ENCODE results near the gene NFASC. TPM values are rescaled to one million over a fixed set of nuclear protein-coding genes. Genes with fewer than 3 reads are reported as not detected.

NFASC gene
- total and polyA plus RNA-seq, 12 donors = 4.8 to 76.7 (median 44.8) TPM

DNA sequence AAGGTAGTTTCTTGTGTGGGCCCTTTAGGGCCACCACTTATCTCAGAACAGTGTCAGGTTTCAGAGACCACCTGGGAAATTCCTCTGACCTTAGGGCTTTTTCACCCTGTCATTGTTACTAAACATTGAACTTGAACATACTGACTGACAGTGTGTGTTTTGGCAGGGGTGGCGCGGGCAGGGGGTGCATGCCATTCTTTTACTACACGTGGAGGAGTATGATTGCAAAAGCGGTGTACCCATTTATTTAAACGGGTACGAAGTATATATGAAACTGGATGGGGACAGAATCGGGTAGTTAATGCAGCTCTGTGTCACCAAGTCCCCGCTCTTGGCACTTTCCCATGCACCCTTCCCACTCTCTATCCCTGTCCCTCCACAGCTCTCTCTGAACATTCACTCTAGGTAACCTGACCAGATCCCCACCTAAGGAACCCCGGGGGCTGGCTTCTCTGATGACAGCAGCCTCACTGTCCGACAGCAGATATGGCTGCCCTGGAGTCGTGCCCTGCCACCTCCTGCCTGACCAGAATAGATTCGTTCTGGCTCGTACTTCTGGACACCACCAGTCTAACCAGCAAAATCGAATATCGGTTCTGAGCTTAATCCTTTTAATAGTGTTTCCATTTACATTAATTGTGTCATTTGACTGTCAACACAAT is 51.3 kb downstream of the NFASC start:
- TF ChIP-seq CTCF (IDR thresholded peaks at IDR 0.05) (no peak), POLR2A (IDR thresholded peaks at IDR 0.05) (no peak)
- H3K4me3 ChIP-seq = no peak overlapping the region
- no peak overlapping the region for H3K27ac ChIP-seq
- WGBS, 4 donors = 84 to 89% (median 85%) methylated on average over 15 of the region's 15 CpGs
- H3K27me3 ChIP-seq = no peaks in the 10 kb centered on the region
- no peaks in the 10 kb centered on the region for H3K36me3 ChIP-seq (replicated peaks in 1 of 2)
- intact Hi-C loops (cut with DNase I) = no loop called here
- H3K9me3 ChIP-seq (replicated peaks in 1 of 3) = no peaks in the 10 kb centered on the region
- DNase-seq = no peak
- H3K4me1 ChIP-seq (replicated peaks in 1 of 2) = peaks cover 0 to 6% of the 10 kb centered on the region in 2 donors

GRCh38 chr1:204923201-204923600 is 52.5 kb downstream of the NFASC start:
- intact Hi-C loops (cut with DNase I) = no loop called here

DNA sequence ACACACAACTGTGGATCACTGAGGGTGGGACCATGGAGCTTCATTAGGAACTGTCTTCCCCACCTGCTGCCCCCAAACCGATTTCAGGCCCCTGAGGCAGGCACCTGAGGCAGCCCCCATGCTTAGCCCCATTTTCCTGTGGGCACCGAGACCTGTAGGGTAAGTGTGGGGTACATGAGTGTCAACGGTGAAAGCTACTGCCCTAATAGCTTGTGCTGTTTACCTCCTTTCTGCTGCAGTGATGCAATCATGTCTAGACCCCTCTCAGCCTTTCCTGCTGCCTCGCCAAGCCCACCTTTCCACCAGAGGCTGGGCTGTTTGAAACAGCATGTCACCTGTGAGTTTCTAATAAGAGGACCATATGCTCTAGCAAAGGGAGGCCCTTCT is 53.0 kb downstream of the NFASC start:
- intact Hi-C loops (cut with DNase I) = no loop called here
- no peak overlapping the region for H3K4me3 ChIP-seq
- no peaks in the 10 kb centered on the region for H3K27me3 ChIP-seq
- H3K9me3 ChIP-seq (replicated peaks in 1 of 3) = no peaks in the 10 kb centered on the region
- WGBS, 4 donors = 73 to 100% (median 77%) methylated on average over 2 to 4 of the region's 4 CpGs
- peaks cover 0 to 6% of the 10 kb centered on the region in 2 donors for H3K4me1 ChIP-seq (replicated peaks in 1 of 2)
- H3K27ac ChIP-seq = no peak overlapping the region
- DNase-seq = no peak
- TF ChIP-seq POLR2A (IDR thresholded peaks at IDR 0.05) = no peak
- no peak for TF ChIP-seq CTCF (IDR thresholded peaks at IDR 0.05)
- no peaks in the 10 kb centered on the region for H3K36me3 ChIP-seq (replicated peaks in 1 of 2)

More at GRCh38 chr1:204923201-204923600, 52.5 kb downstream of the NFASC start:
- TF ChIP-seq POLR2A (IDR thresholded peaks at IDR 0.05) = no peak
- TF ChIP-seq CTCF (IDR thresholded peaks at IDR 0.05) = no peak
- Histone ChIP-seq H3K9me3 (replicated peaks in 1 of 3) (no peaks in the 10 kb centered on the region), H3K4me1 (replicated peaks in 1 of 2) (peaks cover 0 to 6% of the 10 kb centered on the region in 2 donors), H3K27me3 (no peaks in the 10 kb centered on the region), H3K36me3 (replicated peaks in 1 of 2) (no peaks in the 10 kb centered on the region), H3K4me3 (no peak overlapping the region), H3K27ac (no peak overlapping the region)
- DNase-seq = no peak
- 71 to 80% (median 78%) methylated on average over 10 of the region's 10 CpGs for WGBS, 4 donors

- H3K27me3 ChIP-seq = no peaks in the 10 kb centered on the region
- no peaks in the 10 kb centered on the region for H3K9me3 ChIP-seq (replicated peaks in 1 of 3)
- intact Hi-C loops (cut with DNase I) = no loop called here
- peaks cover 0 to 6% of the 10 kb centered on the region in 2 donors for H3K4me1 ChIP-seq (replicated peaks in 1 of 2)
- H3K4me3 ChIP-seq = no peak overlapping the region
- no peak for DNase-seq
- no peak overlapping the region for H3K27ac ChIP-seq
- no peaks in the 10 kb centered on the region for H3K36me3 ChIP-seq (replicated peaks in 1 of 2)
- WGBS, 4 donors = 58 to 70% (median 64%) methylated on average over 5 of the region's 5 CpGs
- TF ChIP-seq CTCF (IDR thresholded peaks at IDR 0.05) (no peak), POLR2A (IDR thresholded peaks at IDR 0.05) (no peak)
Measured at GRCh38 chr1:204924013-204924759, 53.5 kb downstream of the NFASC start.

Data from adrenal gland (tissue), 12 donors.